GM21619 (cell line): ENCODE data around the gene SLC5A4.
"Not testable (repeated sequence)": the region's sequence is repeated elsewhere in the genome, so short reads cannot be mapped to it uniquely, and the experiment has no call there.

Experiments used
- ATAC-seq: cut with Tn5 transposase; IDR thresholded peaks from one replicate; pipeline ENCODE4 v1.9.1; 2021; ENCODE audit not compliant: unreplicated experiment

Gene SLC5A4

DNA sequence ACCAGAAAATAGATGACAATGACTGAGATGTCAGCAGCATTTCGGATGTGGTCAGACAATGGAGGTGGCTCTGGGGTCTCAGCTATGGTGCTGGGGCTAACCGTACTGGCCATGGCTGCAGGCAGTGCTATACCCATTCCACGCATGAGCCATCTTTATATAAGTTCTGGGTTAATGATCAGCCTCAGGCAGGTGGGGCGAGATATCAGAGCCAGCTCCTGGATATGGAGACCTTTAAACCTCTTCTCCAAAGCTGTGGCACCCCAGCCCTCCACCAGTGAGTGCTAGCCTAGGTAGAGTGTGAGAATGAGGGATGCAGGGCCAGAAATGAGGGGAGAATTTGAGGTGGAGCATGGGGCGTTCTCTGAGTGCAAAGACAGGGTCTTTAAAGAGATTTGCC lies at the start of gene SLC5A4:
Gene SLC5A4 (minus strand): TSS at position 131 of the 400 bp plus-strand sequence. CDS start 18 bp downstream, at position 113.
- no peak for ATAC-seq

DNA sequence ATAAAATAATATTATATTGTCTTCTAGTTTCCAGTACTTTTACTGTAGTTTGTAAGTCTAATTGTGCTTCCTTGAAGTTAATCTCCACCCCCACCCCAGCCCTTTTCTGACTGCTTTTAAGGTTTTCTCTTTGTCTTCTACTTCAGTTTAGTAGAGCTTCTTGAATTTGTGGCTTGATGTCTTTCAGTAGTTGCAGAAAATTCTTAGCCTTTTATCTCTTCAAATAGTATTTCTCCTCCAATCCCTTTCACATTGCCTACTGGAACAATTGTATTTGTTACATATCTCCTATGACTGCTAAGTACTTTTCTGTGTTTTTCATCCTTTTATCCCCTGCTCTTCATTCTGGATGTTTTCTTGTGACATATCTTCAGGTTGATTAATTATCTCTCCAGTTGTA lies 38.8 kb upstream of the SLC5A4 start:
- not testable (repeated sequence) for ATAC-seq

- no peak for ATAC-seq
These were observed 31.2 kb upstream of the SLC5A4 start for GRCh38 chr22:32286290-32286840.

DNA sequence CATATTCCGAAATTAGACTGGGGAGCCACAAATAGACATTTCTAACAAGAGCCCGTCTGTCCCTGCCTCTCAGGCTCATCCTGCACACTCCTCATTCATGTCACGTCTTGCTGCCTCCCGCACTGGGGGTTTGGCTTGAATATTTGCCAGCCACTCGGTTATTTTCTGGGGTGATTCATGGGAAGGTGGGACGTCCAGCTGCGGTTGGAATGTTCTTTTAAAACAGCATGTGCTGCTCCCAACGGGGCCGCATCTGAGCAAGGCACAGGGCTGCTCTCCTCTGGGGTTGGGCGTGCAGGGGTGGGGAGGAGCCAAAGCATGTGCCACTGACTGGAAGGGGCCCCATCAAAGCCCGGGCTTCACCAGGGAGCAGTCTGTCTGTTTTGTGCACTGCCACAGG lies 25.9 kb upstream of the SLC5A4 start:
- no peak for ATAC-seq

- not testable (repeated sequence) for ATAC-seq
These were observed 20.2 kb upstream of the SLC5A4 start for GRCh38 chr22:32275353-32275752.

GRCh38 chr22:32271389-32271788 lies 16.2 kb upstream of the SLC5A4 start:
- no peak for ATAC-seq

- no peak for ATAC-seq
These were observed 15.7 kb upstream of the SLC5A4 start for GRCh38 chr22:32270641-32271369.

GRCh38 chr22:32269316-32269715 lies 14.2 kb upstream of the SLC5A4 start:
- no peak for ATAC-seq

GRCh38 chr22:32267011-32267410 lies 11.9 kb upstream of the SLC5A4 start:
- ATAC-seq, result no peak

DNA sequence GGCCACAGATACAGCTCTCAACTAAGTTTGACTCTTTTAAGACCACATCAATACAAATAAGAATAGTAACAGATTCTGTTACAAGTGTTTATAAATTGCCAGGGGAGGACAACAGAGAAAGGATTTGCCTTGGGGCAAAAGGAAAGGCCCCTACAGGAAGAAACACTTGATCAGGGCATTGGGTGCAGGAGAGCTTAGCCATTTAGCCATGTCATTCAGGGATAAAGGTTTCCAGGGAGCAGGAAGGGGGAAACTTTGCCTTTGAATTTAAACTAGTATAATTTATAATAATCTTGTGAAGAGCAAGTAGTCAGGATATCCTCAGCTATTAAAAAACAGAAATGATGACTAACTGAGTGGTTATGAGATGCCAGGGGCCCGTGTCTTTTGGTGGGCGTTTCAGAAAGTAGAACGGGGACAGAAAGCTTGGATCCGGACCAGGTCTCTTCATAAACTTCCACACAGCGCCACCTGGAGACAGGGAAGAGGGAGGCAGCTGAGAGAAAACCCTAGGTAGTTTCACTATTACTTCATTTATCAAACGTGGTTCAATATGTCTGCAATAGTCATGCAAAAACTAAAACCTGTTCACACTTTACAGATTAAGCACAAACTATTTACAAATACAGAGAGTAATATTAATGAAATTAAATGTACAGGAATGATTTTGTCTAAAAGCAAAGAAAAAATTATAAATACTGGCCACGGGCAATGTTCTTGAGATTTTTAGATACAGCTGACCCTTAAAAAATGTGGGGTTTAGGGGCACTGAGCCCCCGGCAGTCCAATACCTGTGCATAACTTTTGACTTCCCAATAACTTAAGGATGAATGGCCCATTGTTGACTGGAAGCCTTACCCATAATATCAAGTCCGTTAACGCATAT lies 11.0 kb upstream of the SLC5A4 start:
- no peak for ATAC-seq

DNA sequence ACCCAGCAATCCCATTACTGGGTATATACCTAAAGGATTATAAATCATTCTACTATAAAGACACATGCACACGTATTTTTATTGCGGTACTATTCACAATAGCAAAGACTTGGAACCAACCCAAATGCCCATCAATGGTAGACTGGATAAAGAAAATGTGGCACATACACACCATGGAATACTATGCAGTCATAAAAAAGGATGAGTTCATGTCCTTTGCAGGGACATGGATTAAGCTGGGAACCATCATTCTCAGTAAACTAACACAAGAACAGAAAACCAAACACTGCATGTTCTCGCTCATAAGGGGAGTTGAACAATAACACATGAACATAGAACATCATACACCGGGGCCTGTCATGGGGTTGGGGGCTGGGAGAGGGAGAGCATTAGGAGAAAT lies 8.5 kb upstream of the SLC5A4 start:
- ATAC-seq, result not testable (repeated sequence)

- no peak for ATAC-seq
These were observed 6.2 kb upstream of the SLC5A4 start for GRCh38 chr22:32261306-32261705.

- no peak for ATAC-seq
These were observed 3.6 kb upstream of the SLC5A4 start for GRCh38 chr22:32258791-32259190.

DNA sequence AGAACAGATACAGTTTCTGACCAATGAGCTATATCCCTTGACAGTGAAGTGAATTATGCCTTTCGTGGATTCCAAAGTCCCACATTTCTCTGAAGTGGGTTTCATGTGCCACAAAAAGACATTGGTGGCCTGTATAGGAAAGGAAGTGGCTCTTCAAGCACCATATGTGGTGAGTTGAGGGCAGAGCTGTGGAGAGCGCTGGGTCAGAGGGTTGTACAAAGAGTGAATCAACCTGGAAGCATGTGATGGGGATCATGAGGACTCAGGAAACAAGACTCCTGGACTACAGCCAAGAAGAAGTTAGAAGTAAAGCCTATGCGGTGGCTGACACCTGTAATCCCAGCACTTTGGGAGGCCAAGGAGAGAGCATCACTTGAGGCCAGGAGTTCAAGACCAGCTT lies 579 bp upstream of the SLC5A4 start:
- no peak for ATAC-seq

DNA sequence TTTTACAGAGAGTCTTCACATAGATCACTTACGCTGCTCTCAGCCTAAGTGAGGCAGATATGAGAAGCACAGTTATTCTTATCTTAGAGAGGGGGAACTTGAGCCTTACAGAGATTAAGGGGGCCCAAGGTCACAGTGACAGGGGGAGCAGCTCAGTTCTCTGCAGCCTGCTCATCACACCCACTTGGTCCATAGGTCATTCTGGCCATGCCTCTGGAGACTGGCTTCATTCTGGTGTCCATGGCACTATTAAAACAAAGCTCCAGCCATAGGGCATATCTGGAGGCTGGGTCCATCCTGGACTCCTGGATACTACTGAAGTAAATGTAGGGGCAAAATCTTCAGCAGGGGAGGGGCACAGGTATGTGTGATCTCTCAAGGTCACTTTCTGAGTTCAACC lies 5.9 kb downstream of the SLC5A4 start:
- ATAC-seq, result no peak

DNA sequence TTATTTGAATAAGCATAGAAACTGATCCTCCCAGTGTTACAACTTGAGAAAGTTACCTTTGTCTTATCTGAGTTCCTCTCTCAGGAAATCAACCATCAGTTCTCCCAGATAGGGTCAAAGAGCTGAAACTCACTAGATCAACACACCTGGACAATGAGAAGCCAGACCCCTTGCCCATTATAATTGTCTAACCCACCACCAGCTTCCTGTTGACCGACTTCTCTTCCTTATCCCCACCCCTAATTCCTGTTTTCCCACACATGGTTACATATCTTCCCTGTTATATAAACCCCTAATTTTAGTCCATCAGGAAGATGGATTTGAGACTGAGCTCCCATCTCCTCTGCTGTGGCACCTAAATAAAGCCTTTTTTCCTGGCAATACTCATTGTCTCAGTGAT lies 6.9 kb downstream of the SLC5A4 start:
- no peak for ATAC-seq

GRCh38 chr22:32246166-32246565 lies 9.0 kb downstream of the SLC5A4 start:
- no peak for ATAC-seq

DNA sequence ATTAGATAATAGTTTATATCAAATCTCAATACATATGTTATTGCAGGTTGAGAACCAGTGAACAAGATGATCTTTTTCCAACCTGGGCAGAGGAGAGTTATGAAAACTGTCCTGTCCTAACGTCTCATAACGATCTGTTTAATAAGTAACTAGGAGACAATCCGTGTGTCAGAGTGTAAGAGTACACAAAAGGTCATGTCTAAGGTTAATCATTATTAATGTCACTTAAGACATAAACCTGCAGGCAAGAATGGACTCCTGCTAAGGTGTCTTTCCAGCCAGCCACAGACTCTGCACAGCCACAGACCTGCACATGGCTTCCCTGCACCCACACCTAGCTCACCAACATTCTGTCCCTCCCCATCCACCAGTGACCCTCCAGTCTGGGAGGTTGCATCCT lies 10.1 kb downstream of the SLC5A4 start:
- ATAC-seq, result no peak

DNA sequence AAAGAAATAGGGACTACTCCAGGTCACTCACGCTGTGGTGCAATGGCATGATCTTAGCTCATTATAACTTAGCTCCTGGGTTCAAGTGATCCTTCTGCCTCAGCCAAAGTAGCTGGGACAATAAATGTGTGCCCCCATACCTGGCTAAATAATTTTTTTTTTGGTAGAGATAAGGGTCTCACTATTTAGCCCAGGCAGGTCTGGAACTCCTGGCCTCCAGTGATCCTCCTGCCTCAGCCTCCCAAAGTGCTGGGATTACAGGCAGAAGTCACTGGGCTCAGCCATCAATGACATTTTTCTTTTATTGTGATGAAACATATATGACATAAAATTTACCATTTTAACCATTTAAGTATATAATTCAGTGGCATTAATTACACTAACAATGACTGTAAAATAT lies 10.6 kb downstream of the SLC5A4 start:
- no peak for ATAC-seq

DNA sequence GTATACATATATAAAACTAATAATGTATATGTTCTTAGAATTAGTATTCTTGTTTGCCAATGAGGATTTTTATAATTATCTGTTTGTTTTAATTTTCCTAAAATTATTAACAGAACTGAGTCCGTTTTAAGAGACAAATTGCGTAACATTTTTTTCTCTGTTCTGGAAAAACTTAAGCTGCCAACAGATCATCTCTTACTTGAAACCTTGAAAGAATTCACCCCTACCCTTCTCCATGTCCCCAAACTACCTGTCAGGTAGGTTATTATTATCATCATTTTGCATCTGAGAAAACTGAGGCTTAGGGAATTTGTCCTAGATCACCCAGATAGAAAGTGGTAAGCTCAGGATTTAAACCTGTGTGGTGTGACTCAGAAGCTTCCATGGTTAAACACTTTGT lies 14.7 kb downstream of the SLC5A4 start:
- ATAC-seq, result no peak

DNA sequence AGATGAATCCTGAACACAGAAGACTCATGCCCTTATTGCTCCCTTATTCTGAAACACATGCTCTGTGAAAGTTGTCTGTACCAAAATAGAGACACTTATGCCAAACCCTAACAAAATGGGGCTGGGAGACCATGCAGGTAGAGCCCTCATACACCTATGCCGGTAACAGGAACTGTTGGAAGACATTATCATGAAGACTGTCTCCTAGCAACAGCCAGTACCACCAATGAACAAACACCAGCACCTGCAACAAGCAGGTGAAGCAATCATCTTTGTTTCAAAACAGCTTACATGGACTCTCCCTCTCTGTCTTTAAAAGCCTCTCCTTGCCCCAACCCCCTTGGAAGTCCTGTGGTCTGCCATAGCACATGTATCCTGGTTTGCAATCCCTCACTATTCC lies 17.2 kb downstream of the SLC5A4 start:
- no peak for ATAC-seq

DNA sequence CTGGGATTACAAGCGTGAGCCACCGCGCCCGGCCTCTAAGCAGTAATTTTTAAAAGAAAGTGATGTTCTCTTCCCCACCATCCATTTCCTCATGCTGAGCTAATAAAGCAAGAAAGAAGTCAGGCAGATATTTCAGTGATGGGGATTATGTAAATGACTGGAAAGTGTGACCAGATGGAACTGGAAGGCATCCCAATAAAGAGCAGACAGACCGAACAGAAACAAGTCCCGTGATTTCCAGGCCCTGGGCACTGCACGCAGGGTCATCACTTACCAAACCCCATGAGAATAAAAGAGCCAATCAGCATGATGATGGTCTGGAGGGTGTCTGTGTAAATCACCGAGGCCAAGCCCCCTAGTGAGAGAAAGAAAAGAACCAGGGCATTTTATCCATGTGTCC lies 18.2 kb downstream of the SLC5A4 start:
- no peak for ATAC-seq
